NCI-H774 (cell line): ENCODE results near the gene MTIF2.
"Not testable (repeated sequence)": the region's sequence is repeated elsewhere in the genome, so short reads cannot be mapped to it uniquely, and the experiment has no call there.

Experiments
- DNase-seq: peaks from one replicate; lab custom pipeline; 2025; lab: John Stamatoyannopoulos, UW

The MTIF2 gene

DNA sequence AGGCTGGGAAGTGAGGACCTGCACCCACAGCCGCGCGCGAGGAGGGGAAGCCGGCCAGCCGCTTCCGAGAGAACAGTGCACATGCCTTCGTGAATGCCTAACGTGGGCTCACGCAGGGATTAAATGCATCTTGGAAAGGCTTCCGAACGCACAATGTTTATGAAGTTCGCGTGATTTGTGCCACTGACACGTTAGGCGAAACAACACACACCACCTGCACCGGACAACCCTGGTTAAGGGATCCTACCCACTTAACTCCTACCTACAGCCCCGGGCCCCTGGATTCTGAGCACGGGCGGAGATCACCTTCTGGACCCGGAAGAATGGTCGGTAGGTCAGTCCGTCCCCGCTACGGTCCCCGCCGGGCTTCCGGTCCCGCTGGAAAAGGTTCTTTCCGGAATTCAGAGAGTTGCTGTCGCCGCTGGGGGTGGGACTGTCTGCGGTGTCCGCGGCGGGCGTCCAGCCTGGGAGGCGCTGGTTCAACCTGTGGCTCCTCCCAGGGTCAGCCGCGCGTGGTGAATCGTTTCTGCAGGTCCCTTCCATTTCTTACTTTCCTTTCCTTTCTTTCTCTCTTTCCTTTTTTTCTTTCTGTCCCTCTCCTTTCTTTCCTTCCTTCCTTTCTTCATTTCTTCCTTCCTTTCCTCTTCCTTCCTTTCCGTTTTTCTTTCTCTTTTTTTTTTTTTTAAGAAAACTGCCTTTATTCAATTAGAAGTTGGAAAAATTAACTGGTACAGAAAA, at the start of gene MTIF2:
Gene MTIF2 (minus strand): TSS at position 325 of the 738 bp plus-strand sequence. CDS start 5,373 bp downstream, outside the sequence.
- DNase-seq = peak; percentile 95

DNA sequence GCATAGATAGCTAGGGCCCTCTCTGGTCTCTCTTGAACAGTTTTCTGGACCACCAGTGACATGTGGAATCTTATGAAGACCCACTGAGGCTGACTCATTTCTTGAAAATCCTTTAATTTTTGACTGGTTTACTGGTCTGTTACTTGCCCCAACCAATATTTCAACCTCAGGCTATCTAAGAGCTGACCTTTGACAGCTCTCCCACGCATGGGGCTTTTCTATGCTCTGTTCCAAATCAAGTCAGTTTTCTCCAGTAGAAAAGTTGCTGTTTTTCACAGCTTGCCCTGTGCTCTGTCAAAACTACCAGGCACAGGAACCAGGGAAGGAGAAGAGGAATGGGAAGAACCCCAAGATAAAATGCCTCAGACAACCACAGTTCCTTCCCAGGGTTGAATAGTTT, 46.0 kb upstream of the MTIF2 start:
- no peak for DNase-seq

DNA sequence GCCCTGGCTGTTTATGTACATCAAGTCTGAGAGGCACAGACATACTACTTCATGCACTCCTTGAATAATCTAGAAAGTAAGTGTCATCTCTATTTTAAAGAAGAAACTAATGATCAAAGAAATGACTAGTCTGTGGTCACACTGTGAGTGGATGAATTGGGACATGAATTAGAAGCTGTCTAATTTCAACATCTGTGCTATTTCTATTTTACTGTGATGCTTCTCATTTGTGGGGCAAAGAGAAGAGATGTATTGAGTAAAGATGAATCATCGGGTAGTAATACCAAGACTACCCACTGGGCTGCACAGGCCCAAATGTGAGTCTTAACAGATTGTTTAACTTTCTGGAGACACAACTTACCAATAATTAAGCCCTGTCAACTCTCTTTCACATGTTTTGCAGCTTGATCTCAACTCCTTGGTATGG, 42.4 kb upstream of the MTIF2 start:
- DNase-seq = no peak

- no peak for DNase-seq
Measured at GRCh38 chr2:55309446-55309845, 40.4 kb upstream of the MTIF2 start.

- no peak for DNase-seq
Measured at GRCh38 chr2:55302241-55302640, 33.2 kb upstream of the MTIF2 start.

- no peak for DNase-seq
Measured at GRCh38 chr2:55301277-55301676, 32.2 kb upstream of the MTIF2 start.

DNA sequence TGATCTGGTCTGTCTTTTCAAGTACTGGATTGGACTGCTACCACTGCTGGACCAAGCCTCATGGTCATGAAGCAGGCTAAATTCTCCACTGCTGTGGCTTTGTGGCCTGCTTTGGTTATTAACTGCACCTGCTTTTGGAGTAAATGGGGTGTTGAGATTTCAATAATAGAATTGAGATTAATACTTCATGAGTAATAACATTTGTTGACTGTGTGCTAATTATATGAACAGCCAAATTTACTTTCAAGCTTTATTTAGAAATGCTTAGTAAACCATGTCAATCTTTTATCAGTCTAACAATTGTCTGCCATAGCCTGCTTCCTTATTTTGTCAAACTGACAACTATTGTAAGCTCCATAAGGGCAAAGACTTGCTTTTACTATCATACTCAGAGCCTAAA, 27.4 kb upstream of the MTIF2 start:
- peak; percentile 34 for DNase-seq

GRCh38 chr2:55283083-55283482, 14.1 kb upstream of the MTIF2 start:
- no peak for DNase-seq

DNA sequence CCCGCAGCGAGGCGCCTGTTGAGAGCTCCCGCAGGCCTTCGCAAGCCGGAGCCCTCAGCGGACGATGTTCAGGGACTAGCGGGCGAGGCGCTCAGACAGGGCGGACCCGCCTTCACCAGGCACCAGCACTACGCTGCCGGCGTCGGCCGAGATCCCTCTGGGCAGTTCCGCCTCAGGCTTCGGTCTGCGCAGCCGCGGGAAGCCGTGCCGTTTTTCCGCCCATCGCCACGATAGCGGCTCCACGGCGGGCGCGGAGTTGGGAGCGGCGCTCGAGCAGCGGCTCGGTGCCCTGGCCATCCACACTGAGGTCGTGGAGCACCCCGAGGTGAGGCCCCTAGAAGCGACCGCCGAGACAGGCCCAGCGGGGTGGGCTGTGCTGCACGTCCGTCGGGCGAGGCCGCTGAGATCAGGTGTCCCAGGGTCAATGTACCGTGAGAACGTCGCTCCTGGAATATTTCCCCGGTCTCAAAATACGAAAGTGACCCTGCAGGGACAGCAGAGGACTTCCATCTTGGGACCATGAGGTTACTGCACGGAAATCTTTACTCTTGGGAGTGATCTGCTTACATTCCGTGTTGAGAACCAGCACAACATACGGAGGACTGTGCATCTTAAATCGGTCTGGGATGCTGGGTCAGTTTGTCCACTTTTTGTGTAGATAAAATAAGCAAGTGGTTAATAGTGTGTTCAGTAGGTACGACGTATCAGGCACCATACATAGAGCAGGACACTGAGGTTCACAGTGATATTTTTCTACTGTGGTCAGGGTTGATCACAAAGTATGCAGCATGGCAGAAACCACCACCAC, 13.3 kb upstream of the MTIF2 start:
- DNase-seq = peak; percentile 81

GRCh38 chr2:55280851-55281546, 12.0 kb upstream of the MTIF2 start:
- not testable (repeated sequence) for DNase-seq

- DNase-seq = not testable (repeated sequence)
Measured at GRCh38 chr2:55279859-55280424, 10.9 kb upstream of the MTIF2 start.

DNA sequence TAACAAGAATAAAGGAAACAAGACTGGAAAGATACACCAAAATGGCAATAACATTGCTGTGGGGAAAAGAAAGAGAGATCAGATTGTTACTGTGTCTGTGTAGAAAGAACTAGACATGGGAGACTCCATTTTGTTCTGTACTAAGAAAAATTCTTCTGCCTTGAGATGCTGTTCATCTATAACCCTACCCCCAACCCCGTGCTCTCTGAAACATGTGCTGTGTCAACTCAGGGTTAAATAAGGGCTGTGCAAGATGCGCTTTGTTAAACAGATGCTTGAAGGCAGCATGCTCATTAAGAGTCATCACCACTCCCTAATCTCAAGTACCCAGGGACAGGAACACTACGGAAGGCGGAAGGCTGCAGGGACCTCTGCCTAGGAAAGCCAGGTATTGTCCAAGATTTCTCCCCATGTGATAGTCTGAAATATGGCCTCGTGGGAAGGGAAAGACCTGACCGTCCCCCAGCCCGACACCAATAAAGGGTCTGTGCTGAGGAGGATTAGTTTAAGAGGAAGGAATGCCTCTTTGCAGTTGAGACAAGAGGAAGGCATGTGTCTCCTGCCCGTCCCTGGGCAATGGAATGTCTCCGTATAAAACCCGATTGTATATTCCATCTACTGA, 10.3 kb upstream of the MTIF2 start:
- not testable (repeated sequence) for DNase-seq

- no peak for DNase-seq
Measured at GRCh38 chr2:55277310-55277709, 8.3 kb upstream of the MTIF2 start.

GRCh38 chr2:55274346-55274745, 5.3 kb upstream of the MTIF2 start:
- not testable (repeated sequence) for DNase-seq

DNA sequence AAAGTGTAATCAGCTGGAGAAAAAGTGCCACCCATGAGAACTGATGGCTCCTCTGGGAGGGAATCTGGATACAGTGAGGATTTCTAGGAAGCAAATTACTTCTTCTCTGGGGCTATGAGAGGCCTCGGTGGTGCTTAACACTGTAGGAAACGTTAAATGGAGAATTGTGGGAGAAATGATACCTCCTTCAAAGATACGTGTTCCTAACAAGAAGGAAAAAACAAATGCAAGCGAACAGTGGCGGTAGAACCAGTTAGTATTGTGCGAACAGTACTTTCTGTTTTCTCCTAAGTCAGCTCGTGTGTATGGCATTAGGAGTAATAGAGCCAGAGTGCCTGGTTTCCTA, 587 bp upstream of the MTIF2 start:
- DNase-seq = no peak

DNA sequence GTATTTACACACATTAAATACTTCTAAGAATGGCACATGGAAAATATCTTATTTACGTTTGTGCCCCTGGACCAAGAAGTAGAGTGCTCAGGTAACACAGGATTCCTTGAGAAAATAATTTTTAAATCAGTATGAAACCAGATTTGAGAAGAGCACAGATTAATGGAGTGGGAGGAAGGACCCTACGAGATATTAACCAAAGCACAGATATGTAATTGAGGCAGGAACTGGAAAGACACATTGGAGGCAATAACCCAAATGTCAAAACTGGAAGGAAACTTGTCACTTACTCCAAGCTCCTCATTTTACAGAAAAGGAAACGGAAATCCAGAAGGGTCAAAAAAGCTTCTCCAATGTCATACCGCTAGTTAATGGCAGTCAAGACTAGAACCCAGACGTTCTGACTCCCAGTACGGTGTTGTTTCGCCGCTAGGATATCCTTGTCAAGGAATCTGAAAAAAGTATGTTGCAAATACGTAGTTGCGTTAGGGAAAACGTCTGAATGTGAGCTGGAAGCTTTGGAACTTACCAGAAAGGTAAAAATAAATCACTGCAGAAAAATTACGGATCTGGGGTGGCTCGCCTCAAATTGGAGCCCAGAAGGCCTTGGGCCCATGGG, 634 bp downstream of the MTIF2 start:
- no peak for DNase-seq

- not testable (repeated sequence) for DNase-seq
Measured at GRCh38 chr2:55259586-55259985, 9.4 kb downstream of the MTIF2 start.

GRCh38 chr2:55252832-55253231, 16.2 kb downstream of the MTIF2 start:
- no peak for DNase-seq

- no peak for DNase-seq
Measured at GRCh38 chr2:55247025-55247424, 22.0 kb downstream of the MTIF2 start.

- DNase-seq = no peak
Measured at GRCh38 chr2:55245411-55245810, 23.6 kb downstream of the MTIF2 start.

GRCh38 chr2:55242617-55243016, 26.4 kb downstream of the MTIF2 start:
- DNase-seq = no peak
